ENCODE measurements around the gene CALD1.
A peak's percentile ranks its signal among the peaks of the same experiment; 100 is the strongest.

The CALD1 gene

DNA sequence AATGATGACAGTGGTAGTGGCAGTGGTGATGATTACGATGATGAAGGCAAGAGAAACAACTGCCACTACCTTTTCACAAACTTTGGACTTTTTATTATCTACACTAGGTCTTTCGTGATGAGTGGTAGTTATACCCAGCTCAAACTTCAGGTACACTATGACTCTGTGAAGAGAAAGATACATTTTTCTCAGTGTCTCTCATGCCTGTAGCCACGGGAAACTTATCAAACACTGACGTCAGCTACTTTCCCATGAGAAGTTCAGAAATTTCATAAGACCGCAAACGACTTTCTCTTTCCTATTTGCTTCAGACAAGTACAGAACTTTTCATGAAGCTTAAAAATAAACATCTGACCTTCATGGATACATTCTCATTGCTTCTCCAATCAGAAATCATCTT is 57.0 kb downstream of the CALD1 start:
- Mint-ChIP-seq H3K9me3 (no peaks in the 10 kb centered on the region), H3K27me3 (ENCODE audit: low read depth) (peaks cover 3% of the 10 kb centered on the region), H3K4me1 (peaks cover 34% of the 10 kb centered on the region), H3K27ac (no peak overlapping the region), H3K4me3 (no peak overlapping the region), H3K36me3 (ENCODE audit: low read depth) (peaks cover 4% of the 10 kb centered on the region)
- TF ChIP-seq, protein P1, sequence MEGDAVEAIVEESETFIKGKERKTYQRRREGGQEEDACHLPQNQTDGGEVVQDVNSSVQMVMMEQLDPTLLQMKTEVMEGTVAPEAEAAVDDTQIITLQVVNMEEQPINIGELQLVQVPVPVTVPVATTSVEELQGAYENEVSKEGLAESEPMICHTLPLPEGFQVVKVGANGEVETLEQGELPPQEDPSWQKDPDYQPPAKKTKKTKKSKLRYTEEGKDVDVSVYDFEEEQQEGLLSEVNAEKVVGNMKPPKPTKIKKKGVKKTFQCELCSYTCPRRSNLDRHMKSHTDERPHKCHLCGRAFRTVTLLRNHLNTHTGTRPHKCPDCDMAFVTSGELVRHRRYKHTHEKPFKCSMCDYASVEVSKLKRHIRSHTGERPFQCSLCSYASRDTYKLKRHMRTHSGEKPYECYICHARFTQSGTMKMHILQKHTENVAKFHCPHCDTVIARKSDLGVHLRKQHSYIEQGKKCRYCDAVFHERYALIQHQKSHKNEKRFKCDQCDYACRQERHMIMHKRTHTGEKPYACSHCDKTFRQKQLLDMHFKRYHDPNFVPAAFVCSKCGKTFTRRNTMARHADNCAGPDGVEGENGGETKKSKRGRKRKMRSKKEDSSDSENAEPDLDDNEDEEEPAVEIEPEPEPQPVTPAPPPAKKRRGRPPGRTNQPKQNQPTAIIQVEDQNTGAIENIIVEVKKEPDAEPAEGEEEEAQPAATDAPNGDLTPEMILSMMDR (IDR thresholded peaks at IDR 0.05; ENCODE audit: unreplicated experiment in 3 of 3) = no peak

DNA sequence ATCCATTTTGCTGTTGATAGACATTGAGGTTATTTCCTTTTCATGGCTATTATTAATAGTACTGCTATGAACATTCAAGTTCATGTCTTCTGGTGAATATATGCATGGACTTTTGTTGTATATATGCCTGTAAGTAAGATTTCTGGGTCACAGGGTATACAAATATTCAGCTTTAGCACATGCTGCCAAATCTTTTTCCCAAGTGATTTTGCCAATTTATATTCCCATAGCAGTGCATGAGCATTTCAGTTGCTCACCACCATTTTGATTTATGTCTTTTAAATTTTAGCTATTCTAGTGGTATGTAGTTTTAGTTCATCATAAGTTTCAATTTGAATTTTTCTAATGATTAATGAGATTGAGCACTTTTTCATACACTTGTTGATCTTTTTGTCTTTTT is 59.9 kb downstream of the CALD1 start:
- Mint-ChIP-seq H3K4me3 (no peak overlapping the region), H3K9me3 (no peaks in the 10 kb centered on the region), H3K27me3 (ENCODE audit: low read depth) (peaks cover 3% of the 10 kb centered on the region), H3K4me1 (peaks cover 42% of the 10 kb centered on the region), H3K27ac (peak overlapping the region; percentile 45 to 50 (median 46)), H3K36me3 (ENCODE audit: low read depth) (peaks cover 4% of the 10 kb centered on the region)
- TF ChIP-seq, protein P1 (IDR thresholded peaks at IDR 0.05; ENCODE audit: unreplicated experiment in 3 of 3) = no peak

DNA sequence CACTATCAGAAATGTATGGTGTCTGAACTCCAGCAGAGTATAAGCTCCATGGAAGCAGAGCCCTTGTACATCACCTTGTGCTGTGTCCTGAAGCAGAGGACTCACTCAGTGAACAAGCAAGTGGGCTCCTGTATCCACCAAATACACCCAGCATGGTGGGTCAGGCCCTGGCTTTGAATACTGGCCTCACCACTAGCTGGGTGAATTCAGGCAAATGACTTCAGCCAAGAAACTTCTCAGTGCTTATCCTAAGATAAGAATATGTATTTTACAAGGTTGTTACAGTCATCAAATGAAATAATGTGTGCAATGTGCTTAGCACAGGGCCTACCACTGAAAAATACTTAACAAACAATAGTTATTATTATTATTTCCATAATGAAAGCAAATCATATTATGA is 62.6 kb downstream of the CALD1 start:
- peaks cover 22% of the 10 kb centered on the region for H3K36me3 Mint-ChIP-seq (ENCODE audit: low read depth)
- H3K9me3 Mint-ChIP-seq = no peaks in the 10 kb centered on the region
- H3K4me1 Mint-ChIP-seq = peaks cover 39% of the 10 kb centered on the region
- no peak overlapping the region for H3K27ac Mint-ChIP-seq
- H3K27me3 Mint-ChIP-seq (ENCODE audit: low read depth) = no peaks in the 10 kb centered on the region
- TF ChIP-seq, protein P1 (IDR thresholded peaks at IDR 0.05; ENCODE audit: unreplicated experiment in 3 of 3) = no peak
- H3K4me3 Mint-ChIP-seq = no peak overlapping the region

DNA sequence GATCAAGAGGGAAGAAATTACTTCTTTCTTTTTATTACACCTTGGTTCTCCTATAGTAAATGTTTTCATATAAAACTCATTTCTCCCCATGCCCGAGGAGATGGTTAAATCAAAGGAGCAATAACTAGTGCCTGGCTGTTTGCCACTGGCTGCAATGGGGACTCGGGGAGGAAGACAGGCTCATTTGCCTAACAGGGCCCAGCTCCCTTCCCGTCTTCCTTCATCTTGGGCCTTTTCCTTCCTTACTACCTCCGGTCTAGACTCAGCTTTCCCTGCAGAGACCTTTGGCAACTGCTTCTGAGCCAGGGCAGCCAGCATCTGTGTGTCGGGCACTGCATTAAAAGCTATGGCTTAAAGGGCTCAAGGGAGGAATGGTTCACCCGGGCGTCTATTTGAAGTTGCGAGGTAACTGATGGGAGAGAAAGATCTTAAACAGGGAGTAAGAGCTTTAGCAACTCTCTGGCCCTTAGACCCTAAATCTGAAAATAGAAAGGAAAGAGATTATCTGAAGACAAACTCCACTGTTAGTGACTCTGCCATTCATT is 63.5 kb downstream of the CALD1 start:
- H3K4me3 Mint-ChIP-seq = no peak overlapping the region

DNA sequence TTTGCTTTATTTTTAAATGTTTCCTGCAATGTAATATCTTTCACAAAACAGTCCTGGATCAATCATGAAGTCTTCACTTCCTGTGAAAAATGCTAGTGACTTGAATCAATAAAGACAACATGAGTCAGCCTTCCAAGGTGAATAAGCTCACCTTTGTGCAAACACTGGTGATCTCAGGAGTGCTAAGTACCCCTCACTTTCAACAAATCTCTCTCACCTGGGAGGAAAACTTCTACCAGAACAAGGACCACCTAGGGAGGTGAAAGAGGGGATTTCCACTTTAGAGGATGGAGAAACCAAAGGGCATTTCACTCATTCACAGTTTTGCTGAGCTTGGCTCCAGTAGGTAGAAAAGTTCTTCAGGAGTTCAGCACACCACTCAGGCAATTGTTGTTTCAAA is 64.8 kb downstream of the CALD1 start:
- peaks cover 22% of the 10 kb centered on the region for H3K36me3 Mint-ChIP-seq (ENCODE audit: low read depth)
- H3K4me1 Mint-ChIP-seq = peaks cover 39% of the 10 kb centered on the region
- no peak overlapping the region for H3K4me3 Mint-ChIP-seq
- no peaks in the 10 kb centered on the region for H3K27me3 Mint-ChIP-seq (ENCODE audit: low read depth)
- no peak overlapping the region for H3K27ac Mint-ChIP-seq
- no peaks in the 10 kb centered on the region for H3K9me3 Mint-ChIP-seq
- TF ChIP-seq, protein P1 (IDR thresholded peaks at IDR 0.05; ENCODE audit: unreplicated experiment in 3 of 3) = no peak

More for the DNA sequence above, 63.5 kb downstream of the CALD1 start:
- Mint-ChIP-seq H3K4me1 (peaks cover 47% of the 10 kb centered on the region), H3K27ac (peak overlapping the region; percentile 20 to 76 (median 63)), H3K9me3 (no peaks in the 10 kb centered on the region), H3K27me3 (ENCODE audit: low read depth) (no peaks in the 10 kb centered on the region), H3K36me3 (ENCODE audit: low read depth) (peaks cover 22% of the 10 kb centered on the region)
- TF ChIP-seq, protein P1 (IDR thresholded peaks at IDR 0.05; ENCODE audit: unreplicated experiment in 3 of 3) = no peak

DNA sequence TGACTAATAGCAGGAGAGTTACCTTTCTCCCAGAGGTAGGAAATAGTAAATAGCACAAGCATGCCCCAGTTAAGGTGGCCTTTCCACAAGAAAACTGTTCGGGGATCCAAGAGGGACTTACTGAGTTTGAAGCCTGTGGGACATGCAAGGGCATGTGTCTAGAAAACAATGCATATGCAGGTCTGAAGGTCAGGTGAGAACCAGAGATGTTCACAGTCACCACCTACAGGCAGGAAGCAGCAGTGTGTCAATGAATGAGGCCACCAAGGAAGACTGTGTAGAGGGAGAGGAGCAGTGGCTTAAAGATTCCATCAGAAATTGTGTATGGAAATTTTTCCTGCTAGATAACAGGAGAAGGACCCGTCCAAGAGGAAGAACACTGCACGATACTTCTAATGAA is 66.0 kb downstream of the CALD1 start:
- no peak overlapping the region for H3K27ac Mint-ChIP-seq
- peaks cover 22% of the 10 kb centered on the region for H3K36me3 Mint-ChIP-seq (ENCODE audit: low read depth)
- TF ChIP-seq, protein P1 (IDR thresholded peaks at IDR 0.05; ENCODE audit: unreplicated experiment in 3 of 3) = peak in 1 of 3 experiments; percentile 11
- H3K4me1 Mint-ChIP-seq = peaks cover 39% of the 10 kb centered on the region
- H3K9me3 Mint-ChIP-seq = no peaks in the 10 kb centered on the region
- H3K4me3 Mint-ChIP-seq = no peak overlapping the region
- no peaks in the 10 kb centered on the region for H3K27me3 Mint-ChIP-seq (ENCODE audit: low read depth)
